Head of caudate nucleus (tissue), 42 donors: ENCODE data around the gene AUNIP.
A peak's percentile ranks its signal among the peaks of the same experiment; 100 is the strongest.

Experiments used
- DNase-seq, 42 donors: peaks; one replicate each; pipeline versions ENCODE4 v3.0.0 to v3.0.0-alpha.2; 2020 to 2021; ENCODE audit warnings: mixed read lengths in 7 of 42
- intact Hi-C: fragments of 100-400 bp; cut with DNase I; formaldehyde crosslinking; loops from one replicate; pipeline ENCODE4 v1.15.0; 2022

The AUNIP gene

GRCh38 chr1:25786887-25787759, 72.1 kb downstream of the AUNIP start:
- DNase-seq: peak in 7 of 42 donors; percentile 29 to 73 (median 42)
- intact Hi-C loops: no loop called here

- intact Hi-C loops: no loop called here
- DNase-seq: no peak
These were observed 73.8 kb downstream of the AUNIP start for GRCh38 chr1:25785333-25786067.

- intact Hi-C loops: no loop called here
- no peak for DNase-seq
These were observed 74.6 kb downstream of the AUNIP start for GRCh38 chr1:25784575-25785051.
